Measurements from ENCODE around the gene SLITRK3.
A peak's percentile ranks its signal among the peaks of the same experiment; 100 is the strongest.

Gene SLITRK3

GRCh38 chr3:165196577-165197480, 645 bp upstream of the SLITRK3 start:
- H3K27ac ChIP-seq, result peak overlapping the region; percentile 11; the same call in 1 of the 2 replicates
- no peak for TF ChIP-seq CTCF (conservative IDR thresholded peaks at IDR 0.05)

- H3K27ac ChIP-seq, result no peak overlapping the region
- TF ChIP-seq CTCF (conservative IDR thresholded peaks at IDR 0.05), result no peak
Measured at GRCh38 chr3:165195241-165195639, 944 bp downstream of the SLITRK3 start.

GRCh38 chr3:165194511-165195240, 1.5 kb downstream of the SLITRK3 start:
- no peak overlapping the region for H3K27ac ChIP-seq
- TF ChIP-seq CTCF (conservative IDR thresholded peaks at IDR 0.05), result no peak

GRCh38 chr3:165193366-165194254, 2.6 kb downstream of the SLITRK3 start:
- TF ChIP-seq CTCF (conservative IDR thresholded peaks at IDR 0.05), result no peak
- H3K27ac ChIP-seq, result no peak overlapping the region

- TF ChIP-seq CTCF (conservative IDR thresholded peaks at IDR 0.05), result no peak
- H3K27ac ChIP-seq, result no peak overlapping the region
Measured at GRCh38 chr3:165192610-165193192, 3.5 kb downstream of the SLITRK3 start.

GRCh38 chr3:165191491-165191890, 4.7 kb downstream of the SLITRK3 start:
- H3K27ac ChIP-seq, result no peak overlapping the region
- no peak for TF ChIP-seq CTCF (conservative IDR thresholded peaks at IDR 0.05)

Data from VCaP (cell line).